Caco-2 (cell line): ENCODE results near the gene CITED1. TPM values are rescaled to one million over a fixed set of nuclear protein-coding genes. Genes with fewer than 3 reads are reported as not detected.

Experiments used
- BruUV-seq: library from RNA; stranded (reverse); fragments of 400-500 nt; replicated peaks from 2 replicates; lab custom pipeline; 2021; lab: Mats Ljungman, UMichigan
- CTCF ChIA-PET: fragments of 300-600 bp; sonication (Branson Sonifier 250); formaldehyde crosslinking; loops from one replicate; lab custom pipeline; 2022; ENCODE audit warnings: antibody characterized with exemption; lab: Charles Lee
- POLR2A ChIA-PET: fragments of 300-600 bp; sonication (Branson Sonifier 250); formaldehyde crosslinking; loops from one replicate; lab custom pipeline; 2022; ENCODE audit warnings: antibody characterized with exemption; lab: Charles Lee
- DNase-seq, 2 experiments: peaks; one replicate each; pipeline versions ENCODE4 v3.0.0 to v3.0.0-alpha.2; 2020 to 2022
- H3K27me3 ChIP-seq: replicated peaks from 2 replicates; pipeline ENCODE4 v1.6.0; 2011; ENCODE audit warnings: low read length; ENCODE audit not compliant: control insufficient read depth, insufficient read depth
- H3K36me3 ChIP-seq: 2 replicates; pipeline ENCODE4 v1.5.1; 2011; ENCODE audit warnings: low read length; ENCODE audit not compliant: control insufficient read depth, insufficient read depth
- H3K4me1 ChIP-seq: fragments of 250-450 bp; sonication (Bioruptor Pico); 2 replicates; pipeline ENCODE4 v1.5.1; 2020; ENCODE audit warnings: mild to moderate bottlenecking
- H3K4me3 ChIP-seq: 2 replicates; pipeline ENCODE4 v1.5.1; 2011; ENCODE audit warnings: low read depth, mild to moderate bottlenecking, control low read depth, low read length
- H3K9me3 ChIP-seq: fragments of 250-450 bp; sonication (Bioruptor Pico); 2 replicates; pipeline ENCODE4 v1.5.1; 2020; ENCODE audit warnings: mild to moderate bottlenecking, moderate library complexity
- H3K27ac Mint-ChIP-seq: one replicate; pipeline ENCODE4 v1.8.0; 2022; ENCODE audit warnings: mixed read lengths; ENCODE audit not compliant: unreplicated experiment
- H3K27me3 Mint-ChIP-seq: one replicate; pipeline ENCODE4 v1.8.0; 2022; ENCODE audit warnings: mixed read lengths; ENCODE audit not compliant: insufficient read depth, unreplicated experiment
- H3K36me3 Mint-ChIP-seq: one replicate; pipeline ENCODE4 v1.8.0; 2022; ENCODE audit warnings: mild to moderate bottlenecking, mixed read lengths; ENCODE audit not compliant: insufficient read depth, unreplicated experiment
- H3K4me1 Mint-ChIP-seq: one replicate; pipeline ENCODE4 v1.8.0; 2022; ENCODE audit warnings: low read depth, mixed read lengths; ENCODE audit not compliant: unreplicated experiment
- H3K4me3 Mint-ChIP-seq: one replicate; pipeline ENCODE4 v1.8.0; 2022; ENCODE audit warnings: mild to moderate bottlenecking, moderate library complexity, mixed read lengths; ENCODE audit not compliant: unreplicated experiment
- H3K9me3 Mint-ChIP-seq: one replicate; pipeline ENCODE4 v1.8.0; 2022; ENCODE audit warnings: mixed read lengths; ENCODE audit not compliant: unreplicated experiment
- intact Hi-C: fragments of 100-400 bp; cut with micrococcal nuclease; formaldehyde crosslinking; loops from one replicate; pipeline ENCODE4 v1.10.0; 2022; ENCODE audit not compliant: unreplicated experiment
- total RNA-seq: library from RNA; stranded (reverse); gene quantifications from 2 replicates; pipeline ENCODE4 v1.2.3, GENCODE V29; 2022
- TF ChIP-seq, protein P1 (sequence below), 2 experiments: fragments of 200-600 bp in 1 of 2; IDR thresholded peaks; 1 replicate in 1 of 2; 2 replicates in 1 of 2; pipeline versions ENCODE4 v1.5.1 to v1.8.0; 2011 to 2022; ENCODE audit warnings: antibody characterized with exemption in 1 of 2, control low read depth in 1 of 2, inconsistent platforms in 1 of 2, low read depth in 1 of 2, low read length in 1 of 2, mild to moderate bottlenecking in 1 of 2, moderate library complexity in 1 of 2; ENCODE audit not compliant: insufficient read depth in 1 of 2, severe bottlenecking in 1 of 2, unreplicated experiment in 1 of 2

Gene CITED1
- total RNA-seq, 1 experiment from 2014 or later, result 1.3 TPM

DNA sequence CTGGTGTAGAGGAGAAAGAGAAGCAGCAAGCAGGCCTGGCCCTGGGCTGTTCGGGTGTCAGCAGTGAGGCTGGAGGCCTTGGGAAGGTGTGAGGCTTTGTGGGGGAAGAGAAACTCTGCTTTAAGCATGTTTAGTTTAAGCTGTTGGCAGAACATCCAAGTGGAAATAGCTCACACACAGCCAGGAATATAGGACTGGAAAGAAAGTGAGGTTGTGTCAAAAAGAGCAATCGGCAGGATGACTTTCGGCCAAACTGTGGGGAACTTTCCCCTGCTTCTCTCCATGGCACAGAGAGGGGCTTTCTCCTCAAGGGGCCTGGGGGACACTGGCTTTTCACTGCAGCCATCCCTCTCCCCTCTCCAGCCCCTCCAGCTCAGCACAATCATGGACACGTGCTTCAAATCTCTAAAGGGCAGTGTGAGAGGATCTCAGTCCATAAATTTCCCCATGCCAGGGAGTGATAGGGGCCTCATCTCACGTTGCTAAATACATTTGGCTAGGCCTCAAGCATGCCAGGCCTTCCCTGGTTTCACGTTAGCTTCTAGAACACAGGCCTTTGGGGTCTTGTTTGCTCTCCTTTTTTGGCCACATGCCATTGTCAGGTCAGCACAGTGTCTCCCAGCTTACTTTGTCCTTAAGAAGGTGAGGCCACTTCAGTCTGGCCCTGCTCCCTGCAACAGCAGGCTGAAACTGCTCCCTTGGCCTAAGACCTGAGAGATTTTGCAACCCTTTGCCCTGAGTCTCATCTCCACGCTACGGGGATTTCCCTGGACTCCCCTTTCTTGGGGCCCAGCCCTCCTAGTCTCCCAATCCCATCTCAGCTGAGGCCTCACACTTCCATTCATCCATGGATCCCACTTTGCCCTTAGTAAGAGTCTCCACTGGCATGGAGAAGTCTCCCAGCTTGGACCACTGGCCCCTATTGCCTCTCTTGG lies 8.3 kb upstream of the CITED1 start:
- H3K4me3 ChIP-seq, result no peak overlapping the region
- H3K36me3 Mint-ChIP-seq, result no peaks in the 10 kb centered on the region
- H3K27me3 ChIP-seq, result no peaks in the 10 kb centered on the region
- ChIA-PET CTCF (no interaction called here), POLR2A (interaction anchor here (1.1 kb wide), 1 partner anchor 75 kb away, joined by 3 read pairs; the partner anchor contains the start of gene ERCC6L)
- H3K4me1 Mint-ChIP-seq, result no peaks in the 10 kb centered on the region
- no peak overlapping the region for H3K27ac Mint-ChIP-seq
- H3K36me3 ChIP-seq, result no peaks in the 10 kb centered on the region
- no peak for DNase-seq
- no TSS peak for BruUV-seq
- no peaks in the 10 kb centered on the region for H3K9me3 ChIP-seq
- no peak overlapping the region for H3K4me3 Mint-ChIP-seq
- intact Hi-C loops, result no loop called here
- H3K9me3 Mint-ChIP-seq, result no peaks in the 10 kb centered on the region
- TF ChIP-seq, protein P1, sequence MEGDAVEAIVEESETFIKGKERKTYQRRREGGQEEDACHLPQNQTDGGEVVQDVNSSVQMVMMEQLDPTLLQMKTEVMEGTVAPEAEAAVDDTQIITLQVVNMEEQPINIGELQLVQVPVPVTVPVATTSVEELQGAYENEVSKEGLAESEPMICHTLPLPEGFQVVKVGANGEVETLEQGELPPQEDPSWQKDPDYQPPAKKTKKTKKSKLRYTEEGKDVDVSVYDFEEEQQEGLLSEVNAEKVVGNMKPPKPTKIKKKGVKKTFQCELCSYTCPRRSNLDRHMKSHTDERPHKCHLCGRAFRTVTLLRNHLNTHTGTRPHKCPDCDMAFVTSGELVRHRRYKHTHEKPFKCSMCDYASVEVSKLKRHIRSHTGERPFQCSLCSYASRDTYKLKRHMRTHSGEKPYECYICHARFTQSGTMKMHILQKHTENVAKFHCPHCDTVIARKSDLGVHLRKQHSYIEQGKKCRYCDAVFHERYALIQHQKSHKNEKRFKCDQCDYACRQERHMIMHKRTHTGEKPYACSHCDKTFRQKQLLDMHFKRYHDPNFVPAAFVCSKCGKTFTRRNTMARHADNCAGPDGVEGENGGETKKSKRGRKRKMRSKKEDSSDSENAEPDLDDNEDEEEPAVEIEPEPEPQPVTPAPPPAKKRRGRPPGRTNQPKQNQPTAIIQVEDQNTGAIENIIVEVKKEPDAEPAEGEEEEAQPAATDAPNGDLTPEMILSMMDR (IDR thresholded peaks at IDR 0.05; ENCODE audit: insufficient read depth in 1 of 2, low read depth in 1 of 2, low read length in 1 of 2, severe bottlenecking in 1 of 2, unreplicated experiment in 1 of 2), result no peak
- H3K27me3 Mint-ChIP-seq, result no peaks in the 10 kb centered on the region
- H3K4me1 ChIP-seq, result 0 out of 2 replicates have a peak, but pooled peaks cover 5% of the 10 kb centered on the region

DNA sequence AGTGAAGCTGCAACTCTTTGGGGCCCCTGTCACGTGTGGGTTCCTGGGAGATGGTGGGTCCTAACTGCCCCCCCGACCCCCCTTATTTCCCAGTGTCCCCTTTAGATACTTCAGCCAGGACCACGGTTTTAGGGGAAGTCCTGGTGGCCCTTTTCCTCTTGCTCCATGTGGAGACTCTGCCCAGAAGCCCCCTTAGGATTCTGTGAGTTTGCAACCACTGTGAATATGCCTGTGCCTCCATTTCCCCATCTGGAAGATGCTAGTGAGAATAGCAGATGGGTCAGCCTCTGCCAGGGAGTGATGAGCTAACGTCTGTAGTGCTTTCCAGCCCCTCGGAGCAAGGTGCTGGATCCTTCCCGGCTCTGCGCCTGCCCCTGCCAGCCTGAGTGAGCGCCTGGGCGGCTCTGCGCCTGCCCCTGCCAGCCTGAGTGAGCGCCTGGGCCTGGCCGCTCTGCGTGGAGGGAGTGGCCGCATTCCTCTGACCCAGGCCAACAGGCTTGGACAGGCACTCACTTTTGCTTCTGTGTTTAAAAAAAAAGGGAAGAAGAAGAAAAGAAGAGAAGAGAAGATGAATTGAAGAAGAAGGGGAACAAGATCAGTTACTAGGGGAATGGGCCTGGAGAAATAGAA lies 6.7 kb upstream of the CITED1 start:
- POLR2A ChIA-PET, result no interaction called here
- H3K4me1 Mint-ChIP-seq, result no peaks in the 10 kb centered on the region

More for the DNA sequence above, 6.7 kb upstream of the CITED1 start:
- TF ChIP-seq, protein P1 (IDR thresholded peaks at IDR 0.05; ENCODE audit: insufficient read depth in 1 of 2, low read depth in 1 of 2, low read length in 1 of 2, severe bottlenecking in 1 of 2, unreplicated experiment in 1 of 2), result no peak
- DNase-seq, result no peak
- H3K9me3 ChIP-seq, result no peaks in the 10 kb centered on the region
- Mint-ChIP-seq H3K36me3 (no peaks in the 10 kb centered on the region), H3K27ac (no peak overlapping the region), H3K9me3 (no peaks in the 10 kb centered on the region), H3K4me3 (no peak overlapping the region), H3K27me3 (peaks cover 4% of the 10 kb centered on the region)
- intact Hi-C loops, result no loop called here
- H3K36me3 ChIP-seq, result no peaks in the 10 kb centered on the region
- 0 out of 2 replicates have a peak, but pooled peaks cover 5% of the 10 kb centered on the region for H3K4me1 ChIP-seq
- no TSS peak for BruUV-seq
- H3K27me3 ChIP-seq, result no peaks in the 10 kb centered on the region; the same call in 1 of the 2 replicates
- CTCF ChIA-PET, result no interaction called here
- H3K4me3 ChIP-seq, result no peak overlapping the region
